ENCODE measurements around the gene GPR162. TPM values are rescaled to one million over a fixed set of nuclear protein-coding genes. Genes with fewer than 3 reads are reported as not detected.
A peak's percentile ranks its signal among the peaks of the same experiment; 100 is the strongest.

Gene GPR162
- total RNA-seq, 6 experiments from 2014 or later = 0.37 to 3.1 (median 2.1) TPM

- no peaks in the 10 kb centered on the region for H3K27me3 ChIP-seq
- 0% methylated on average over 4 of the region's 33 CpGs for WGBS (ENCODE audit: insufficient coverage, low coverage, low lambda C conversion rate, missing lambda C conversion rate)
- H3K4me1 ChIP-seq = peaks cover 0 to 30% (median 10%) of the 10 kb centered on the region in 4 donors
- no peaks in the 10 kb centered on the region for H3K9me3 ChIP-seq
- no peak for TF ChIP-seq POLR2A (IDR thresholded peaks at IDR 0.05)
- no peak for TF ChIP-seq CTCF (IDR thresholded peaks at IDR 0.05)
- peaks cover 0 to 32% (median 15%) of the 10 kb centered on the region in 4 donors for H3K36me3 ChIP-seq
- intact Hi-C loops (cut with DNase I) = no loop called here
- peak overlapping the region; percentile 67 to 97 (median 93) for H3K27ac ChIP-seq
- DNase-seq (peak; percentile 71 to 86 (median 86)), ATAC-seq (peak; percentile 41 to 59 (median 58))
- peak overlapping the region; percentile 93 to 98 (median 96) for H3K4me3 ChIP-seq
These were observed 45.3 kb downstream of the GPR162 start for GRCh38 chr12:6866920-6867412.

- WGBS (ENCODE audit: insufficient coverage, low coverage, low lambda C conversion rate, missing lambda C conversion rate) = 3% methylated on average over 10 of the region's 86 CpGs
- no peaks in the 10 kb centered on the region for H3K9me3 ChIP-seq
- intact Hi-C loops (cut with DNase I) = no loop called here
- H3K27me3 ChIP-seq = no peaks in the 10 kb centered on the region
- peaks cover 0 to 27% (median 12%) of the 10 kb centered on the region in 4 donors for H3K36me3 ChIP-seq
- peaks cover 0 to 33% (median 10%) of the 10 kb centered on the region in 4 donors for H3K4me1 ChIP-seq
- no peak for TF ChIP-seq CTCF (IDR thresholded peaks at IDR 0.05)
- peak; percentile 98 for TF ChIP-seq POLR2A (IDR thresholded peaks at IDR 0.05)
- H3K4me3 ChIP-seq = peak within 1 kb of the TSS; percentile 93 to 98 (median 96)
- peak within 1 kb of the TSS; percentile 93 to 97 (median 93) for H3K27ac ChIP-seq
- DNase-seq = peak; percentile 90 to 93 (median 92)
- peak; percentile 74 to 88 (median 84) for ATAC-seq
These were observed 46.0 kb downstream of the GPR162 start, which contains the start of gene TPI1 for GRCh38 chr12:6867413-6868210. Gene TPI1 (plus strand): TSS chr12:6867531. CDS start chr12:6867567, 36 bp downstream.

GRCh38 chr12:6868211-6869048 lies 46.8 kb downstream of the GPR162 start:
- Histone ChIP-seq H3K4me1 (peaks cover 0 to 33% (median 10%) of the 10 kb centered on the region in 4 donors), H3K36me3 (peaks cover 0 to 22% (median 12%) of the 10 kb centered on the region in 4 donors), H3K4me3 (peak overlapping the region; percentile 93 to 98 (median 96)), H3K9me3 (no peaks in the 10 kb centered on the region), H3K27me3 (no peaks in the 10 kb centered on the region), H3K27ac (peak overlapping the region; percentile 93 to 97 (median 93))
- ATAC-seq = no peak
- no peak for DNase-seq
- TF ChIP-seq POLR2A (IDR thresholded peaks at IDR 0.05) = no peak
- no peak for TF ChIP-seq CTCF (IDR thresholded peaks at IDR 0.05)
- intact Hi-C loops (cut with DNase I) = no loop called here
- 3% methylated on average over 19 of the region's 22 CpGs for WGBS (ENCODE audit: insufficient coverage, low coverage, low lambda C conversion rate, missing lambda C conversion rate)

All from right lobe of liver (tissue), 6 donors.